Ovary (tissue), 9 donors: ENCODE data around the gene STAT4. TPM values are rescaled to one million over a fixed set of nuclear protein-coding genes. Genes with fewer than 3 reads are reported as not detected.

ENCODE experiments used
- DNase-seq, 5 donors: peaks; one replicate each; pipeline ENCODE4 v3.0.0-alpha.2; 2019 to 2020
- H3K27ac ChIP-seq, 2 donors: fragments of 200-600 bp; one replicate each; pipeline versions ENCODE4 v1.5.1 to v1.8.0; 2019 to 2022
- H3K27me3 ChIP-seq: fragments of 200-600 bp; one replicate; pipeline ENCODE4 v1.8.0; 2022
- H3K36me3 ChIP-seq: fragments of 200-600 bp; sonication (generic); one replicate; pipeline ENCODE4 v1.5.1; 2019
- H3K4me1 ChIP-seq: one replicate; pipeline ENCODE4 v1.8.1; 2013; ENCODE audit warnings: mild to moderate bottlenecking, moderate library complexity; ENCODE audit not compliant: insufficient read depth
- H3K4me3 ChIP-seq: fragments of 200-600 bp; sonication (generic); one replicate; pipeline ENCODE4 v1.5.1; 2017
- H3K9me3 ChIP-seq, 2 donors: fragments of 200-600 bp in 1 of 2; sonication (generic) in 1 of 2; one replicate each; pipeline versions ENCODE4 v1.5.1 to v1.8.1; 2013 to 2019; ENCODE audit warnings: mild to moderate bottlenecking in 1 of 2, moderate library complexity in 1 of 2
- CTCF ChIP-seq, 3 donors: fragments of 450-650 bp in 2 of 3; fragments of 200-600 bp in 1 of 3; IDR thresholded peaks; one replicate each; pipeline versions ENCODE4 v1.5.1 to v1.8.0; 2016 to 2022; ENCODE audit warnings: antibody characterized with exemption in 3 of 3, mild to moderate bottlenecking in 1 of 3
- EP300 ChIP-seq: sonication (generic); formaldehyde crosslinking; IDR thresholded peaks from one replicate; pipeline ENCODE4 v1.6.1; 2017; ENCODE audit warnings: antibody characterized with exemption
- POLR2A ChIP-seq: fragments of 450-650 bp; IDR thresholded peaks from one replicate; pipeline ENCODE4 v1.6.1; 2017; ENCODE audit warnings: antibody characterized with exemption, mild to moderate bottlenecking, moderate library complexity
- WGBS, 3 donors: extraction: QIAGEN DNeasy Blood & Tissue Kit in 1 of 3; methylation state at CpG; one replicate each; pipeline versions ENCODE4 v1.1.5 to v1.1.7; 2013 to 2017; 5-methylcytosine and 5-hydroxymethylcytosine counted together
- intact Hi-C, 4 donors: fragments of 100-400 bp; cut with DNase I; formaldehyde crosslinking; loops; one replicate each; pipeline versions ENCODE4 v1.11.0 to v1.15.1; 2022 to 2023
- polyA plus RNA-seq, 2 donors: library from polyadenylated mRNA; stranded (reverse); fragments of 200-250 nt in 1 of 2; fragments of 350-450 nt in 1 of 2; fragmentation: Illumina TruSeq in 1 of 2; extraction: RNeasy Lipid Tissue Mini Kit (QIAGEN cat#74804) in 1 of 2; gene quantifications; one replicate each; pipeline ENCODE4 v1.2.3, GENCODE V29; 2013 to 2014
- small RNA-seq: library from RNA; depleted of rRNA; stranded (forward); fragments of <200 nt; gene quantifications from one replicate; pipeline ENCODE3, GENCODE V24; 2016
- total RNA-seq, 7 donors: library from RNA; depleted of rRNA in 2 of 7; stranded (reverse); fragments of >200 nt in 2 of 7; fragmentation: NEBNext Ultra II Directional in 3 of 7; extraction: Animal tissue kit (Norgen Biotek cat#: 25700) in 3 of 7; gene quantifications; one replicate each; pipeline versions ENCODE4 v1.1.0 to v1.2.4, GENCODE V29; 2016 to 2023
- donor health status: DM: no; HTN: no; CAD: no; lungs with moderate emphysema.
- donor health status: DM: no; HTN: no; CAD: no.
- donor health status: Bipolar disorder and iron deficiency.
- donor health status: DM: yes; HTN: yes; CAD: no.
- donor health status: DM: no; HTN: no; CAD: no.
- donor health status: DM: yes; HTN: yes; CAD: no.

STAT4 gene
- total and polyA plus RNA-seq, 9 donors = 0.52 to 3.6 (median 1.5) TPM

DNA sequence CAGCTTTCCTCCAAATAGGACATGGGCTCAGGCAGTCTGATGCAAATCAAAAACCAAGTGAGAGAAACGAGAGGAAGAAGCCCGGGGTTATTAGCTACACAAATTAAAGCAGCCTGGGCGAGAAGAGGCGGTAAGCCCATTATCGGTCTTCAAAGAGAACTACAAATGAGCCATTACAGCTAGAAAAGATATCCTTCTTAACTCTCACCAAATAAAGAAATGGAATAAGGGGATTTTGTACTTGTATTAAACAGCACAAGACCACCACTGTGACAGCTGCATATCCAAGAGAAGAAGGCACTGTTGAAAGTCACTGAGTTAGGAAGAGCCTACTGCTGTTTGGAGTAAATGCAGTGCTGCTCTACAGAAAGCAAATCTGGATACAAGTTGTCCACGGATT is 169.5 kb downstream of the STAT4 start:
- H3K27me3 ChIP-seq = no peaks in the 10 kb centered on the region
- no peak overlapping the region for H3K4me3 ChIP-seq
- no peak overlapping the region for H3K27ac ChIP-seq
- no peaks in the 10 kb centered on the region for H3K9me3 ChIP-seq
- no peaks in the 10 kb centered on the region for H3K36me3 ChIP-seq
- DNase-seq = no peak
- no peak for TF ChIP-seq EP300
- TF ChIP-seq POLR2A = no peak
- no peak for TF ChIP-seq CTCF (IDR thresholded peaks at IDR 0.05)
- no peaks in the 10 kb centered on the region for H3K4me1 ChIP-seq
- intact Hi-C loops = no loop called here
- 84 to 92% (median 87%) methylated on average over 6 of the region's 6 CpGs for WGBS, 3 donors

DNA sequence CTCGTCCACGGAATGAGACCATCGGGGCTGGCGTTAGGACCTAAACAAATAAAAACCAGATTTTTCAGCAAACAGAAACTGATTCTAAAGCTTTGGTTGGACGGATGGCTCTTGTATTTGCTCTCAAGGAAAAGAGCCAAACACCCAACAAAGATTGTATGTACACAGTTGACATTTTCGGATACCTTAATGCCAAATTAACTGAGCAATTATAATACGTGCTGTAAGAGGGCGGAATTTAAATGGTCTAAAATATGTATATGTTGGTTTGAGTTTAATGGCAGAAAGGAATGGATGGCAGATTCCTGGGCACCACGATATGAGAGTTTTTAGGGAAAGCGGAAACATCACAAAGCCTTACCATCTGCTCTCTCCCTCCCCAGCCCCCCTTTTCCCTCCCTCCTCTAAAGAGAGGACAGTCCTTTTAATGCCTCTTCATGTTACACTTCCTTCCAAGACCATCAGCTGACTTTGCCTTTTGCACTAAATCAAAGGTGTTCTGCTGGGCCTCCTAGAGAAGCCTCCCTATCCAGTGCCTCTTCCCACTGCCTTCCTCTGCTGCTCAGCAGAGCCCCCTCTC is 170.1 kb downstream of the STAT4 start:
- TF ChIP-seq EP300 (no peak), CTCF (IDR thresholded peaks at IDR 0.05) (no peak), POLR2A (no peak)
- intact Hi-C loops = no loop called here
- H3K9me3 ChIP-seq = no peaks in the 10 kb centered on the region
- H3K27me3 ChIP-seq = no peaks in the 10 kb centered on the region
- DNase-seq = no peak
- WGBS, 3 donors = 38 to 62% (median 48%) methylated on average over 10 of the region's 10 CpGs
- peak overlapping the region in 1 of 2 donors; percentile 54 for H3K27ac ChIP-seq
- no peak overlapping the region for H3K4me3 ChIP-seq
- no peaks in the 10 kb centered on the region for H3K4me1 ChIP-seq
- H3K36me3 ChIP-seq = no peaks in the 10 kb centered on the region

DNA sequence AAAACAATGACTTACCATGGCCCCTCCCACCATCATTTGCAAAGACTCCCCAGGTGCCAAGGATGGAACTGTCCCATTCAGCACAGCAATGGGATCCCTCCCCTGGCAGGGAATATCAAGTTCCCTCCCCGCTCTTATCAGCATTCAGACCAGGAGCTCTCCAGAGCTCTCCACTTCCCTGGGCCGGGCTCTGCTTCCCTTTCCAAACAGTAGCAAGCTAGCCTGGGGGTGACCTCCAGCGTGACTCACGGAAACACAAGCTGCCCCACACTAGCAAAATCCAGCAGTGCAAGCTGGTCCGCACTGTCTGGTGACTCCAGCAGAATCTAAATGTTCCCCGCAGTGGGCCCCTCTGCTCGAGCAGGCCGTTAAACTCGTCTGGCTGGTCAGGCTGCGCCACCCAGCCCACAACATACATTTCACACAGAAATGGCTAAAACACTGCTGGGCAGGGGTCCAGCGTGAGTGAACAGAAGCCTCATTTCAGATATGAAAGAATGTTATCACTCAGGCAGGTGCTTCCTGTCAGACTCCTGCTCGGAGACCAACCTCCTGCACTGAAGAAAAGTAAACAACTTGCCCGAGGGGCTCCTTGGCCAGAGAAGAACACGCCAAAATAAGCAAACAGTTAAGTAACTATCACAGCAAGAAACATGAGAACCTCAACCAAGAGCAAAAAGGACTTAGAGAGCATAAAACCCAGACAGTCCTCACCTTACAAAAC is 170.7 kb downstream of the STAT4 start:
- no peak overlapping the region for H3K4me3 ChIP-seq
- no peaks in the 10 kb centered on the region for H3K27me3 ChIP-seq
- no peak for TF ChIP-seq EP300
- no peaks in the 10 kb centered on the region for H3K9me3 ChIP-seq
- WGBS, 3 donors = 6 to 21% (median 8%) methylated on average over 14 of the region's 14 CpGs
- H3K27ac ChIP-seq = peak overlapping the region; percentile 28 to 54
- H3K36me3 ChIP-seq = no peaks in the 10 kb centered on the region
- no peaks in the 10 kb centered on the region for H3K4me1 ChIP-seq
- peak; percentile 68 to 86 (median 80) for DNase-seq
- intact Hi-C loops = no loop called here

Small RNA genes lying within 50 kb of the gene (small RNA-seq; reads per million reads assigned to genes)
- gene RNU6-959P = not detected

Other genes with a start within 250 kb of the STAT4 start
- gene STAT1, start 136.8 kb downstream of the STAT4 start, total RNA-seq = 10 to 100 TPM; 27.3 to 57.6 (median 46.4) TPM
- gene STAT1, start 136.8 kb downstream of the STAT4 start, polyA plus RNA-seq = 10 to 100 TPM; 30.5 to 89.2 TPM
- 10 to 100 TPM; 17.6 to 34.7 (median 27.3) TPM for gene MYO1B, start 94.4 kb upstream of the STAT4 start, total RNA-seq
- 10 to 100 TPM; 15.8 to 32.1 TPM for gene MYO1B, start 94.4 kb upstream of the STAT4 start, polyA plus RNA-seq